Astrocyte of the spinal cord (primary cell): Measurements from ENCODE around the gene ADD2.

ENCODE experiments used
- DNase-seq: peaks from one replicate; pipeline ENCODE4 v3.0.0; 2011; ENCODE audit warnings: low read depth, low spot score
- H3K4me3 ChIP-seq: 2 replicates; pipeline ENCODE4 v1.5.1; 2011; ENCODE audit warnings: low read depth, mild to moderate bottlenecking, low read length, moderate library complexity
- CTCF ChIP-seq: IDR thresholded peaks from 2 replicates; pipeline ENCODE4 v1.5.1; 2012; ENCODE audit warnings: low read depth, mild to moderate bottlenecking, low read length, inconsistent platforms
- in situ Hi-C: cut with HindIII; loops from 2 replicates; pipeline ENCODE4 v1.10.0; 2017; ENCODE audit warnings: low sequenced_read_pairs

ADD2 gene

GRCh38 chr2:70785137-70785911 lies 17.3 kb upstream of the ADD2 start:
- TF ChIP-seq CTCF: peak; percentile 43
- no peak overlapping the region for H3K4me3 ChIP-seq
- in situ Hi-C loops: no loop called here
- no peak for DNase-seq

- H3K4me3 ChIP-seq: no peak overlapping the region
- no peak for DNase-seq
- no peak for TF ChIP-seq CTCF
- in situ Hi-C loops: no loop called here
Observed at GRCh38 chr2:70784320-70784719, 16.3 kb upstream of the ADD2 start.

DNA sequence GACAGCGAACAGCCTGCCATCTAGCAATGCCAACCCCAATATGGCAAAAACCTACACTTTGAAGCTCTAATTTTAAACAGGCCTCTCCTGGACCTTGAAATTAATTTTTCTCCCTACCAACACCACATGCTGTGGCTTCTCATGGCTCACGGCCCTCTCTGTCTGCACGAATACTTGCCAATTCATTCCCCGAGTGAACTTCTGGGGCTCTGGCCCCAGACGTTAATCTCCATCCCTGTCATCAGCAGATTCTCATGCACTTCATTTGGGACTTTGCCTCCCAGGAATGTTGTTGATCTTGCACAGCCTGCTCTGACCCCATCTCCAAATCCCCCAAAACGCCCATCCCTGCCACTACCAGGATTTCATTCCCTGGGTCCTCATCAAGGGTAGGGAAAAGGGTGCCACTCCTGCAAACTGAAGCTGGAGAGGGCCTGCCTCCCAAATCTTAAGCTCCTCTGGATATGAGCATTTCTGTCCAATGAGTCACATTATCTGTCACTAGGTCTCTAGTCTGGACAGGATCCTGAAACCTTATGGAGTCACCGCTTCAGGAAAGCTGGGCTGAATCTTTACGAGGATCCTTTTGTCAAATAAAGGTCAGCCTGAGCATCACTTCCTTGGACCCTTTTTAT lies 12.0 kb upstream of the ADD2 start:
- in situ Hi-C loops: no loop called here
- no peak for TF ChIP-seq CTCF
- no peak for DNase-seq
- H3K4me3 ChIP-seq: no peak overlapping the region

DNA sequence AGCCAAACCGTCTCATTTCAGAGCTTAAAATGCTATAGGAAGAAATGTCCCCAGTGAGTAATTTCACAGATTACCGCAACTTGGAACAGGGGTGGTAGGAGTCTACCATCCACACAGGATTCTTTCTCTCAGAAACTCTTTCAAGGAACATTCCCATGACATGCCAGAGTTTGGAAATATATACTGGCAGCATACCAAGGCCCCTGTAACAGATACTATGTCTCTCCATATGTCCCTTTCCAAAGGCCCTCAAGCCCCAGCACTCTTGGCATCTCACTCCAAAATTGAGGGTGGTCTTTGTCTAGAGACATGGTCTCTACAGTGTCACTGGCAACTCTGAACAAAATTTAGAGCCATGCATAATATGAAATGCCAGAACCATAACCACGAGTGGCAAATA lies 11.5 kb upstream of the ADD2 start:
- in situ Hi-C loops: no loop called here
- no peak for TF ChIP-seq CTCF
- DNase-seq: no peak
- no peak overlapping the region for H3K4me3 ChIP-seq

- TF ChIP-seq CTCF: no peak
- no peak for DNase-seq
- no peak overlapping the region for H3K4me3 ChIP-seq
- in situ Hi-C loops: no loop called here
Observed at GRCh38 chr2:70778676-70779075, 10.7 kb upstream of the ADD2 start.

GRCh38 chr2:70777450-70777849 lies 9.4 kb upstream of the ADD2 start:
- TF ChIP-seq CTCF: no peak
- no peak overlapping the region for H3K4me3 ChIP-seq
- in situ Hi-C loops: no loop called here
- no peak for DNase-seq
